ENCODE results near the gene PRPF38A.

The PRPF38A gene

DNA sequence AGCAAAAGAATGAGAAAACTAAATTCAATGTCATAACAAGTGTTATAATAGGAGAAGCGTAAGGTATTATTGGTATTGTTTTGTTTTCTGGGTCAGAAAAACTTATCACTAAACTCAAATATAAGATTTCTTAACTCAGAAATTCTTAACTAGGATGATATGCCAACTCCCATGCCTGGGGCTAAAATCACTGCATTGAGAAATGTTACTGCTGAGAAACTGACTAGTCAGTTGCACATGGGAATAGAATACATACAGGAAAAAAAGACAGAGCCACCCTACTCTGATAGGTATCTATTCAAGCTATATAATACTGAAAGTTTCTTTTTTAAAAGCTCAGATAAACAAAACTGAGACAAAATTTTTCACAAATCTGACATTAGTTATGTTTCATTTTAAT, 56.3 kb downstream of the PRPF38A start:
- Mint-ChIP-seq H3K4me1 (no peaks in the 10 kb centered on the region), H3K27ac (peak overlapping the region; percentile 1), H3K27me3 (no peaks in the 10 kb centered on the region), H3K4me3 (no peak overlapping the region), H3K9me3 (no peaks in the 10 kb centered on the region), H3K36me3 (peaks cover 17 to 28% of the 10 kb centered on the region in 2 donors)
- ATAC-seq (replicated peaks) (no peak), DNase-seq (no peak)

- H3K4me1 Mint-ChIP-seq, result no peaks in the 10 kb centered on the region
- H3K36me3 Mint-ChIP-seq, result peaks cover 13 to 22% of the 10 kb centered on the region in 2 donors
- H3K9me3 Mint-ChIP-seq, result no peaks in the 10 kb centered on the region
Measured at GRCh38 chr1:52461821-52462220, 57.4 kb downstream of the PRPF38A start.

GRCh38 chr1:52463891-52464290, 59.5 kb downstream of the PRPF38A start:
- Mint-ChIP-seq H3K27ac (no peak overlapping the region), H3K27me3 (no peaks in the 10 kb centered on the region)
- no peak for ATAC-seq (replicated peaks)

More at GRCh38 chr1:52461821-52462220, 57.4 kb downstream of the PRPF38A start:
- H3K4me3 Mint-ChIP-seq, result no peak overlapping the region
- H3K27ac Mint-ChIP-seq, result peak overlapping the region; percentile 15
- ATAC-seq (replicated peaks) (no peak), DNase-seq (no peak)
- no peaks in the 10 kb centered on the region for H3K27me3 Mint-ChIP-seq

GRCh38 chr1:52469108-52469507, 64.7 kb downstream of the PRPF38A start:
- DNase-seq, result no peak
- H3K4me3 Mint-ChIP-seq, result no peak overlapping the region
- no peaks in the 10 kb centered on the region for H3K27me3 Mint-ChIP-seq
- H3K4me1 Mint-ChIP-seq, result peaks cover 0 to 5% of the 10 kb centered on the region in 2 donors
- H3K36me3 Mint-ChIP-seq, result peaks cover 20 to 28% of the 10 kb centered on the region in 2 donors
- no peak overlapping the region for H3K27ac Mint-ChIP-seq
- no peaks in the 10 kb centered on the region for H3K9me3 Mint-ChIP-seq
- ATAC-seq (replicated peaks), result no peak

More at GRCh38 chr1:52463891-52464290, 59.5 kb downstream of the PRPF38A start:
- DNase-seq, result no peak
- no peaks in the 10 kb centered on the region for H3K9me3 Mint-ChIP-seq
- no peak overlapping the region for H3K4me3 Mint-ChIP-seq
- H3K36me3 Mint-ChIP-seq, result peaks cover 16 to 23% of the 10 kb centered on the region in 2 donors
- H3K4me1 Mint-ChIP-seq, result peaks cover 0 to 4% of the 10 kb centered on the region in 2 donors

All from stimulated activated naive B cell treated with anti-CD40 and anti-IgM and Interleukin-4, amounts not matched to agents 10 μg/mL and 1 μg/mL and 100 μg/mL, for 72 hours (primary cell).